LNCAP (cell line): ENCODE data around the gene GLRX5.

Experiments
- CTCF ChIP-seq: fragments of 450-650 bp; IDR thresholded peaks from 2 replicates; pipeline ENCODE4 v1.5.1; 2017; ENCODE audit warnings: mild to moderate bottlenecking

The GLRX5 gene

GRCh38 chr14:95535226-95536021 lies 574 bp downstream of the GLRX5 start:
- no peak for TF ChIP-seq CTCF

- TF ChIP-seq CTCF = no peak
Measured at GRCh38 chr14:95536036-95536593, 1.3 kb downstream of the GLRX5 start.

- no peak for TF ChIP-seq CTCF
Measured at GRCh38 chr14:95536671-95537070, 1.8 kb downstream of the GLRX5 start.

GRCh38 chr14:95537298-95538089 lies 2.6 kb downstream of the GLRX5 start:
- TF ChIP-seq CTCF = no peak

GRCh38 chr14:95538801-95539509 lies 4.1 kb downstream of the GLRX5 start:
- TF ChIP-seq CTCF = no peak

- no peak for TF ChIP-seq CTCF
Measured at GRCh38 chr14:95540236-95540855, 5.5 kb downstream of the GLRX5 start.

GRCh38 chr14:95541346-95541745 lies 6.5 kb downstream of the GLRX5 start:
- TF ChIP-seq CTCF = no peak
